HL-60/S4 treated with retinoic acid at 250 ng/mL for 4 days and 3 days (cell line): ENCODE measurements around the gene CLDND2.

Experiments used
- in situ Hi-C: fragments of 300-500 bp; cut with MboI; formaldehyde crosslinking; loops from 2 replicates; pipeline ENCODE4 v1.7.0; 2022; ENCODE audit warnings: low sequenced_read_pairs

The CLDND2 gene

DNA sequence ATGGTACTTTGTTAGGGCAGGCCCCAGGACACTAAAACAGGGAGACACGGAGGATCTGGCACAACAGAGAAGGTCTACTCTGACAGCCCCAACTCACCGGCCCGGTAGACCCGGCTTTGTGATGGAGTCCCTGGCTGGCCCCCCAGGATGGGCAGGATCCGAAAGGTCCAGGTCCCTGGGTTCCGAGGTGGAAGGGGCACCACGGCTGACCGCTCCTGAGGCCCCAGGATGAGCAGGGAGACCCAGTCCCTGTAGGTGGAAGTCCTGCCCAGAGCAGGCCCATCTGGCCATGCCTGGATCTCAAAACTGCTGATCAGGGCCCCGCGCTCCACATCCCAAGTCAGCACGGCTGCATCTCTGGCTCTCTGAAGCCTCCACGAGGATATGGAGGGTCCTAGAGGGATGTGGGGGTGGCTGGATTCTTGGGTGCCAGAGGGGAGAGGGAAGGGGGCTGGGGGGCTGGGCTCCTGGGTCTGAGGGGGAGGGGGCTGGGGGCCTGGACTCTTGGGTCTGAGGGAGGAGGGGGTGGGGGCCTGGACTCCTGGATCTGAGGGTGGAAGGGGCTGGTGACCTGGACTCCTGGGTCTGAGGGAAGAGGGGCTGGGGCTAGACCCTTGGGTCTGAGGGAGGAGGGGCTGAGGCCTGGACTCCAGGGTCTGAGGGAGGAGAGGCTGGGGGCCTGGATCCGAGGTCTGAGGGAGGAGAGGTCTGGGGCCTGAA lies 31.5 kb downstream of the CLDND2 start:
- in situ Hi-C loops: no loop called here

DNA sequence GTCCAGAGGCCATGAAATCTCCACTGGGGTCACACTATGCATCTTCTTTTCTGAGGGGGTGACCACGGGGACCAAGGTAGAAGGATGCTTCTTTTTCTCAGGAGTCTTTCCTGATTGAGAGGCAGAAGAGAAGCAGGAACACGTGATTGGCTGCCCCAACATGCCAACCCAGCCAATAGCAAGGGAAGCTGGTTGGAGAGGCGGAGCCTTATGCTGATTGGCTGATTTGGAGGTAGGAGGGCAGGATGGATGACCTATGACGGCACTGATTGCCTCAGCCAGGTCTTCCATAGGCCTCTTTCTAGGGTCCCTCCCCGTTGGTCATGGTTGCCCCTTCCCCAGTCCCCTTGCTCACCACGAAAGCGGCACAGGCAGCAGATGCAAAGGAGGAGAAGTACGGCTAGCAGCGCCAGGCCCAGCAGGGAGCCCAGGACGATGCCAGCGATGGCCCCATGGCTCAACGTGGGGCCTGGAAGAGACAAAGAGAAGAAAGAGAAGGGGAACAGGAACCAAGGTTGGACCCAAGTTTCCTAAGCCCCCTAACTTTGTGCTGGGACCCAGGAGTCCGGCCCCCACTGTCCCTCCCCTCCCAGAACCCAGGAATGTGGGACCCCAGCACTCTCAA lies 34.9 kb downstream of the CLDND2 start:
- in situ Hi-C loops: no loop called here

DNA sequence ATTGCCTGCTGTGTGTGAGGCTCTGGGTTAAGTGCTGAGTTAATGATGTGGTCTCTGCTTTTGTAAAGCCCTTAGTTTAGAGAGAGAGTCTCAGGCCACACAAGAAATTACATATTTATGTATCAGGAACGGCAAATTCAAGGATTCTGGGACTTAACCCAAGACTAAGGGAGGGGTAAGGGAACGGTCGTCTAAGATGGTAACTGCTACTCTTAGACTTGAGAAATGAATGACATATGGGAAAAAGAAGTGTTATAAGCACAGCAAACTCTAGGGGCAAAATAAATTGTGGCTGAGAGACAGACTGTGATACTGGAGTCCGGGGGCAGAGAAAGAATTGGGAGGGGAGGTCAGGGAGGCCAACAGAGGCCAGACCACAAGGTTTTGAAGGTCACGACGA lies 37.1 kb downstream of the CLDND2 start:
- in situ Hi-C loops: no loop called here

DNA sequence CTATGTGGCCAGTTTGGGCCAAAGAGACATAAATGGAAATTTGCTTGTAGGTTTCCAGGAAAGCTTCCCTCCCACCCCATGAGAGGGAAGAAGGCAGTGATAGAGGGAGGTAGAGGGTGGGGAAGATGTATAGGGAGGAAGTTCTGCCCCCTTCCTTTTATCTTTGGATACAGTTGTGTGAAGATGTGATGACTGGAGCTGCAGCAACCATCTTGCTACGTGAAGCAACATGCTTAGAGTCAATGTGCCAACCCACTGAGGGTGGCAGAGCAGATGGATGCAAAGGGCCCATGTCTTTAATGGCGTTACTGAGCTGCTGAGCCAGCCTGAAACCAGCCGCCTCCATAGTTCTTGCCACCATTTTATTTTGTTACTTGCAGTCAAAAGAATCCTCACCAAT lies 37.6 kb downstream of the CLDND2 start:
- in situ Hi-C loops: no loop called here

DNA sequence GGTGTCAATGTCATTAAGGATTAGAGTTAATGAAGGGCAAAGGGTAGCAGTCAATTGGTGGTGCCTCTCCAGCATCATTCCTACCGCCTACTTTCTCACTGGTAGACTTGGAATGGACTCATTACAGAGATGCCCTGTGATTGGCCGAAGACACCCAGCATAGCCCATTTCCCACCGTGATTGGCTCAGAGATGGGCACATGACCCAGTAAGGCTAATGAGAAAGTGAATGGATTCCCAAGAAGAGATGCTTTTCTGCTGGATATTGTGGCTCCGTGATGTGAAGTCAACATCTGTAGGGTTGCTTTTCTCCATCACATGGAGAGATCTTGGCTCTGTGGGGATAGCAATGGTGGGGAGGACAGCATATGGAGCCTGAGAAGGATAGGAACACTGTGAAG lies 38.4 kb downstream of the CLDND2 start:
- in situ Hi-C loops: no loop called here

DNA sequence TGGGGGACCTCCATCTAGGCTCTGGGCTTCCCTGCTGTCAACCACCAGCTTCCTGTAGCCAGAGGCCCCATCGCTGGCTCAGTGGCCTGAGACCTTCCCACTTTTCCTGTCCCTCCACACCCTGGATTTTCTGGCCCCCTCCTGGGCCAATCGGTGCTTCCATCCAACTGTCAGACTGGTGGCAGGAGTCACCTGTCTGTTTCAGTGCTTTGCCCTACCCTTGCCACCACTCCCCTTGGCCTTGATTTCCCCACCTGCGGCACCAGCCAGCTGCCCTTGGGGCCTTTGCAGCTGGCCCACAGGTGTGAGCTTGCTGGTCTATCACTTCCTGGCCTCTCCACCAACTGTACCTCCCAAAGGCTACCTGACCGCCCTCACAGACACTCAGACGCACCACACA lies 39.4 kb downstream of the CLDND2 start:
- in situ Hi-C loops: no loop called here

DNA sequence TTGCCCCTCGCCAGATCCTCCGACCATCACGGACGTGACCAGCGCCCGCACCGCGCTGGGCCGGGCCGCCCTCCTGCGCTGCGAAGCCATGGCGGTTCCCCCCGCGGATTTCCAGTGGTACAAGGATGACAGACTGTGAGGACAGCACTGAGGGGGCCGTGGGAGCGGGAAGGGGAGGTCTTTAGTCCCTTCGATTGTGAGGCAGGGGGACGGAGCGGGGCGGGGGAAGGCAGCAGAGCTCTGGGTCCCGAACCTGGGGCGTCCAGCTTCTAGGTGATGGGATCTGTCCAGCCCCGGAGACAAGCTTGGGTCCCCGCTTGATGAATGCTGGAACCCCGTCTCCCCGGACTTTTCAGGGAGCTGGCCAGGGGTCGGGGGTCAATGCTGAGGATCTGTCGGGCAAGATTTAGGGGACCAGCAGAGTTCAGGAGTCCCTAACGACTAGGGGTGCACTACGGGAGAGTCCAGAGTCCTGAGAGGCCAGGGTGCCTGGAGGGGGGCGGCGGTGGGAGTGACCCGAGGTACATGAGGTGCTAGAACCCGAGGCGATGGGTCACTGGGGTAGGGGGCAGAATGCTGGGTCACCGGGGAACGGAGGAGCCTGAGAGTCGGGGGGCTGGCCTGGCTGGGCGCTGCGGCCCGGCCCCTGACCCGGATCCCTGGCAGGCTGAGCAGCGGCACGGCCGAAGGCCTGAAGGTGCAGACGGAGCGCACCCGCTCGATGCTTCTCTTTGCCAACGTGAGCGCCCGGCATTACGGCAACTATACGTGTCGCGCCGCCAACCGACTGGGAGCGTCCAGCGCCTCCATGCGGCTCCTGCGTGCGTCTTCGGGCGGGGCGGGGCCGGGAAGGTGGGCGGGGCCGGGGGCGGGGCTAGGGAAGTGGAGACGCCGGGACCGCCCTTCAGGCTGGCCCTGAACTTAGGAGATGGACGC lies 41.5 kb downstream of the CLDND2 start:
- in situ Hi-C loops: no loop called here

DNA sequence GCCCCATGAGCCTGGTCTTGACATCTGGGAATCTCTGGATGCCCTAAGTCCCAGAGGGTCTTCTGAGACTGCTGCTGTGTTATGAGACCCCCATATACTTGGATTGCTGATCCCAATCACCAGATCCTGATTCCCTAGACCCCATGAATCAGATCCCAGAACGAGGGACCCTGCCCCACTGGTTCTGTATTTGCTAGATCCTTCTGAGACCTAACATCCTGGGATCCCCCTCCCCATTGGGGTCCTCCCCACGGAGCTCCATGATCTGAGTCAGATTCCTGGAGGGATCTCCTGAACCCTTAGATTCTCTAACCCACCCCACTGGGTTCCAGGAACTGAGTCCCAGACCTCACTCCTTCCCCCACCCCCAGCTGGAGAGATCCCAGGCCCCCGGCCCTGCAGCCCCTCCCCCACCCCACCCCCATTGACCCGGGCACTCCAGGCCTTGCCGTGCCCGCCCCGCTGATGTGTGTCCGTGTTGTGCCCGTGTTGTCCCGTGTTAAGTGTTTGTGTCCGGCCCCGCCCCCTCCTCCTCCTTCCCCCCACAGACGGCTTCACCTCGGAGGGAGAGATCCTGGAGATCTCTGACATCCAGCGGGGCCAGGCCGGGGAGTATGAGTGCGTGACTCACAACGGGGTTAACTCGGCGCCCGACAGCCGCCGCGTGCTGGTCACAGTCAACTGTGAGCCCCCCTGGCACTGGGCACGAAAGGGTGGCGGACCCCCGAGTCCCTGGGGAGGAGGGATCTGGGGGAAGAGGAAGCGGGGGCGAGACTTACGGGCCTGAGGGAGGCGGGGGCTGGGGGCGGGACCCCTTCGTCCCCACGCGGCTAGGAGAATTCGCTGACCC lies 42.4 kb downstream of the CLDND2 start:
- in situ Hi-C loops: no loop called here

DNA sequence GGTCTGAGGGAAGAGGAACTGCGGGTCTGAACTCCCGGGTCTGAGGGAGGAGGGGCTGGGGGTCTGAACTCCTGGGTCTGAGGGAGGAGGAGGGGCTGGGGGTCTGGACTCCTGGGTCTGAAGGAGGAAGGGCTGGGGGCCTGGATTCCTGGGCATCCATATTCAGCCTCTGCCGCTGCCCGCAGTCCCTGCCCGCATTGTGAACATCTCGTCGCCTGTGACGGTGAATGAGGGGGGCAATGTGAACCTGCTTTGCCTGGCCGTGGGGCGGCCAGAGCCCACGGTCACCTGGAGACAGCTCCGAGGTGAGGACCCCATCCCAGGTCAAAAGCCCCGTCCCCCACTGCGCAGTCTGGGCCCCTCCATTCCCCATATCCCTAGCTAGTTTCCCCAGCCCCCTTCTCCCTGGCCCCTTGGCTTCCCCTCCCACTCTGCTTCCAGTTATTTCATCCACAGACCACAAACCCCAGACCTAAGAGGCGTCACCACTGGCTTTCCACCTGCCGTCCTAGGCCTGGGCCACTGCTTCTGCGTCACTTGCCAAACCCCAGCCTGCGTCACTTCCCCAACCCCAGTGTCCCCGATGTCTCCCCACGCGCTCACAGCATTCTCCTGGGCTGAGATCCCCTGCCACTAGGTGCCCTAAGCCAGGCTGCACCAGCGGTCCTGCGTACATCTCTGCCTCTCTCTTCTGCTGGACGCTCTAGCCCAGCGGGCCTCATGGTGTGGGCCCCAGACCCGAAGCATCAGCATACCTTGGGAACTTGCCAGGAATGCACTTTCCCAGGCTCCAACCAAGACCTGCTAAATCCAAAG lies 43.4 kb downstream of the CLDND2 start:
- in situ Hi-C loops: no loop called here

DNA sequence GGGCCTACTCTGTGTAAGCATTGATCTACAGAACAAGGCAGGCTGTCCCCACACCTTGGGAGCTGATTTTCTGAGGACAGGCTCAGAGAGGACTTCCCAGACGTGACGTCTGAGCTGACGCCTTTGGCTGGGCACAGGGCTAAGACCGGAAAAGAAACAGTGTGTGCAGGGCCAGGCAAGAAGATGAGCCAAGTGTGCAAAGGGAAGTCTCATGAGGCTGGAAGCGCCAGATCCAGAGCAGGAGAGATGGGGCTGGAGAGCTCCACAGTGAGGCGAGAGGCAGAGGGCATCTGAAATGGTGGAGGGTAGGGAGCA lies 44.7 kb downstream of the CLDND2 start:
- in situ Hi-C loops: no loop called here

DNA sequence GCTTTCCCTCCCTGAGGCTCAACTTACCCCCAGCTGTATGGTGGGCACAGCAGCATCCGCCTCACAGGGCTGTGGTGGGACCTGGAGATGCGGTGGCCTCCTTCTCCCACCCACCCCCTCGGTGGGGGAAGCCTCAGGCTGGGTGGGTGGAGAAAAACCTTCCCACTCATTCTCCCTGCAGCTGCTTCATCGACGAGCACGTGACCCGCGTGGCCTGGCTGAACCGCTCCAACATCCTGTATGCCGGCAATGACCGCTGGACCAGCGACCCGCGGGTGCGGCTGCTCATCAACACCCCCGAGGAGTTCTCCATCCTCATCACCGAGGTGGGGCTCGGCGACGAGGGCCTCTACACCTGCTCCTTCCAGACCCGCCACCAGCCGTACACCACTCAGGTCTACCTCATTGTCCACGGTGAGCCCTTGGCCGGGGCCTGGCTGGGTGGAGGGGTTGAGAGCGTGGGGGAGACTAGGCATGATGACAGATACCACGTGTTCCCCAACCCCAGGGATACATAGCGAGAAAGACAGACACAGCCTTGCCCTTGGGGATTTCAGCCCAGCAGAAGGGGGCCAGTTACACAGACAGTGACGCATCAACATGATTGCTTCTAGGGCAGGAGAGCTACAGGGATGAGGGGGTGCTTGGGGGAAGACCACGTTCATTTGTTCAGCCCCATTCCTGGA lies 45.2 kb downstream of the CLDND2 start:
- in situ Hi-C loops: no loop called here

DNA sequence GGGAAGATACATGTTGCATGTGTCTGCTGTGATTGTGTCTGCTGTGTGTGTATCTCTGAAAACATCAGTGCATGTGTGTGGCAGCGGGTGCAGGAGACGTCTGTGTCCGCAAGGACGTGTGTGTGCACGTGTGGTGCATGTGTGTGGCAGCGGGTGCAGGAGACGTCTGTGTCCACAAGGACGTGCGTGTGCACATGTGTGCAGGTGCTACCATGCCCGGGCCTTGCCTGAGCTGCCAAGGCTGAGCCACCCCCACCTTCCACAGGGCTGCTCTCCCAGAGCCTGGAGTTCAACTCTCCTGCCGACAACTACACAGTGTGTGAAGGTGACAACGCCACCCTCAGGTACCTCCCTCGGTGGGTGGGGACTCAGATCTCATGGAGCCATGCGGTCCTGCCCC lies 47.0 kb downstream of the CLDND2 start:
- in situ Hi-C loops: no loop called here

DNA sequence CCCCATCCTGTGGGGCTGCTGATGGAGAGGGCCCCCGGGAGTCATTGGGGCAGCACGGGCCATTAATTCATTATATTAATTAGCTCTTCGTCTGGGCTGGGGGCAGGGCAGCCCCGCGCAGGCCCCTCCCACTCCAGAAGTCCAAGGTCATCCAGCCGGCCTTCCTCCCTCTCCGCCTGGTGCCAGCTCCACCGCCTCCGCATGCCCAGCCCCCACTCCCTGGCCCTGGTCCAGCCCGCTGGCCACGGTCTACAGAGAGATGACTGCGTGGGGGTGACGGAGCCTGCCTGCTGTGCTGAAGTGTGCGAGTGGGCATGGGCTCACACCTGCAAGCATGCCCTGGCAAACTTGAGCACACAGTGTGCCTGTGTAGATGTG lies 48.5 kb downstream of the CLDND2 start:
- in situ Hi-C loops: no loop called here

DNA sequence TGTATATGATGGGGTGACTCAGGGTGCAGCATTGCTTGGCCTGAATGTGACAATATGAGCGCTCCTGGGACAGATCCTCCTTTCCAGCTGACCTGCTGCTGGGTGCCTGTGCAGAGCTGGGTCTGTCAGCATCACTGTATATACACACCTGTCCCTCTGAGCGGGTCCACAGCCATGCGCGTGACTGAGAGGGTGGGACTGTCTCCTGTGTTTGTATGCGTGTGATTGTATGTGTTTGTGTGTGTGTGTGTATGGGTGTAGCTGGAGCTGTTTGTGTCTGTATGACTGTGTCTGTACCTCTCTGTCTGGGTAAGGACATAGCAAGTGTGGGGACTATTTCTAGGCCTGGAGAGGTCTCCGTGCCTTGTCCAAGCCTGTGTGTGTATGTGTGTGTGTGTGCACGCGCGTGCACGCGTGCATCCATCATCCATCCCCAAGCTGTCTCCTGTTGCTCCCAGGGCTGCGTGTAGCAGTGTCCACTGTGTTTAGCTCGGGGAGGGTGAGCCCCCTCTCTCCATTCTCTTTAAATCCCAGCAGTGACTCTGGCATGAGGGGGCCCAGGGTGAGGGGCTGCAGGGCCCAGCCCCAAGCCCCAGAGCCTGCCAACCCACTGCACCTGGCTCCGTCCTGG lies 49.0 kb downstream of the CLDND2 start:
- in situ Hi-C loops: no loop called here

DNA sequence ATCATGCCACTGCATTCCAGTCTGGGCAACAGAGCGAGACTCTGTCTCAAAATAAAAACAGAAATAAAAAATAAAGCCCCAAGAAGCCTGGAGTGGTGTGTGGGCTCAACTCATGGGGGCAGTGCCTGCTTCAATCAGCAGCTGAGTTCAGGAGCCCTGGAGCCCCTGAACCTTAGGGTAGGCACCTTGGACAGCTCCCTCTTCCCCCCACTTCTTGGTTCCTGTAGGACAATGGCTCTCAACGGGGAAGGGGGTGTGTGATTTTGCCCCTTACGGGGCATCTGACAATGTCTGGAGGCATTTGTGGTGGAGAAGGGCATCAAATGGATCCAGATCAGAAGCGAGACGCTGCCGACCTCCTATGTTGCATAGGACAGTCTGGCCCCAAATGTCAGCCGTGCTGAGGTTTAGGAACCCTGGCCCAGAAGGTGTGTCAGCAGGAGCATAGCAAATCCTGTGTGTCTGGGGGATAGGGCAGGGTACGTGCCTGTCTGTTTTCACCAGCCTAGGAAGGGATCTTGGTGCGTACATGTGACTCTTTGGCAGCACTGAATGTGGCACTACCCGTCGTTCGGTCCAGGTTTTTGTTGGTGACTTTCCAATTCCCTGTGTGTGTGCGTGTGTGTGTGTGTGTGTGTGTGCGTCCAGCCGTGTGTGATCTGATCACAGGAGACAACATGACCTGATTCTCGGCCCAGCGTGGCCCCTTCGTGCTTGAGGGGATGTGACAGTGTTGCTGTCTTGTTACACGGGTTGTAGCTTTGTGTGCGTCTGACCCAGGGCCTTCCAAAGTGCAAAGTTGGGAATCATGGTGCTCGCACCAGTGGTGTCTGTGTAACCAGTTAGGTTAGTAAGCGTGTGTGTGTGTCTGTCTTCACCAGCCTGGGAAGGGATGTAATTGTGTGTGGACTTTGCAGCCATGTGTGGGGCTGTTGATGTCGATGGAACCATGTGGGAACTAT lies 49.8 kb downstream of the CLDND2 start:
- in situ Hi-C loops: no loop called here

DNA sequence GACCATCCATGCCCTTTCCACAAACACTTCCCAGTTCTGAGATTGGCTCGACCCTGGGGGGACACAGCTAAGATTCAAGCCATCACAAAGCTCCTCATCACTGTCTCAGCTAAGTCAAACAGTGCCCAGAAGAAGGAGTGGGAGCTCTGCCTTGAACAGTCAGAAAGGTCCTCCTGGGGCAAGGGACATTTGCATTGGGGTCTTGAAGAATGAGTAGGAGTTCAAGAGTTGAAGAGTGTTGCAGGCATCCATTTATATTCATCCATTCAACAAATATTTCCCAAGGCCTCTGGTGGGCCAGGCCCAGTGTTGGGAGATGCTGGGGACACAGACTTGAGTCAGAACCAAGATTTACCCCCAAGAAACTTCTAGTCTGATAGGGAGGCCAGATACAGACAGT lies 50.8 kb downstream of the CLDND2 start:
- in situ Hi-C loops: no loop called here

DNA sequence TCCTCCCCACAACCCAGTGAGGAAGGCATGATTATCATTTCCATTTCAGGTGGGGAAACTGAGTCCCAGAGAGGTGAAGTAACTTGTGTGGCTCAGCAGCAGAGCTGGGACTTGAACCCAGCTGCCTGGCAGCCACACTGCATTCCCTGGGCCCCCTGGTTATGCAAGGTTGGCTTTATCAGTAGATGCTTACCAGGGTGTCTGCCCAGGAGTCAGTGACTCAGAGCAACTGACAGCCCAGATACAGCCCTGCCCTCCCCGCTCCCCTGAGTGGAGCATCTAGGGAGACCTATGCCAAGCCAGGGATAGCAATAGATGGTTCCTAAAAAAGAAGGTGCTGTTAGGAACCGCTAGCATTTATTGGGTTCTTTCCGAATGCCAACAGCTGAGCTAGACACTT lies 51.4 kb downstream of the CLDND2 start:
- in situ Hi-C loops: no loop called here
